Panc1 (cell line): ENCODE results near the gene CAPN10.

ENCODE experiments used
- POLR2AphosphoS5 ChIP-seq: IDR thresholded peaks from 2 replicates; pipeline ENCODE4 v1.6.1; 2012; ENCODE audit warnings: mild to moderate bottlenecking, low read depth, low read length, moderate library complexity
- TCF7L2 ChIP-seq: IDR thresholded peaks from 2 replicates; pipeline ENCODE4 v1.6.1; 2011; ENCODE audit warnings: mild to moderate bottlenecking, low read depth, low read length, inconsistent platforms
- TF ChIP-seq, protein P1 (sequence below): fragments of 450-650 bp; IDR thresholded peaks from 2 replicates; pipeline ENCODE4 v1.5.1; 2017; ENCODE audit warnings: mild to moderate bottlenecking
- TF ChIP-seq, protein P2 (sequence below), 2 experiments: IDR thresholded peaks; 2 replicates each; pipeline ENCODE4 v1.6.1; 2011 to 2012; ENCODE audit warnings: low read depth in 2 of 2, control low read depth in 1 of 2, low read length in 1 of 2, mild to moderate bottlenecking in 1 of 2, moderate library complexity in 1 of 2; ENCODE audit not compliant: insufficient read depth in 1 of 2

DNA sequence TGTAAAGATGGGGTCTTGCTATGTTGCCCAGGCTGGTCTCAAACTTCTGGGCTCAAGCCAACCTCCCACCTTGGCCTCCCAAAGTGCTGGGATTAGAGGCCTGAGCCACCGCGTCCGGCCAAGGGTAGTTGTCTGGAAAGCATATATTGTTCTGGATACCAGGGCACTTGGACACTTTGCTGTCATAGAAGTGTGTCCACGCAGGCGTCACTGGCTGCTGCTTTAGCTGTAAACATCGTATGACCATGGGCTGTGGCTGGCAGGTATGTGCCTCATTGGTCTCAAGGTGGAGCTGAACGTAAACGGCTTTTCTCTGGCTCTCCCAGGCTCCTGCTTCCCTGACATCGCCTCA is 35.5 kb downstream of the CAPN10 start:
- TF ChIP-seq, protein P1, sequence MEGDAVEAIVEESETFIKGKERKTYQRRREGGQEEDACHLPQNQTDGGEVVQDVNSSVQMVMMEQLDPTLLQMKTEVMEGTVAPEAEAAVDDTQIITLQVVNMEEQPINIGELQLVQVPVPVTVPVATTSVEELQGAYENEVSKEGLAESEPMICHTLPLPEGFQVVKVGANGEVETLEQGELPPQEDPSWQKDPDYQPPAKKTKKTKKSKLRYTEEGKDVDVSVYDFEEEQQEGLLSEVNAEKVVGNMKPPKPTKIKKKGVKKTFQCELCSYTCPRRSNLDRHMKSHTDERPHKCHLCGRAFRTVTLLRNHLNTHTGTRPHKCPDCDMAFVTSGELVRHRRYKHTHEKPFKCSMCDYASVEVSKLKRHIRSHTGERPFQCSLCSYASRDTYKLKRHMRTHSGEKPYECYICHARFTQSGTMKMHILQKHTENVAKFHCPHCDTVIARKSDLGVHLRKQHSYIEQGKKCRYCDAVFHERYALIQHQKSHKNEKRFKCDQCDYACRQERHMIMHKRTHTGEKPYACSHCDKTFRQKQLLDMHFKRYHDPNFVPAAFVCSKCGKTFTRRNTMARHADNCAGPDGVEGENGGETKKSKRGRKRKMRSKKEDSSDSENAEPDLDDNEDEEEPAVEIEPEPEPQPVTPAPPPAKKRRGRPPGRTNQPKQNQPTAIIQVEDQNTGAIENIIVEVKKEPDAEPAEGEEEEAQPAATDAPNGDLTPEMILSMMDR, result no peak
- TF ChIP-seq POLR2AphosphoS5 (no peak), TCF7L2 (no peak)
- TF ChIP-seq, protein P2, sequence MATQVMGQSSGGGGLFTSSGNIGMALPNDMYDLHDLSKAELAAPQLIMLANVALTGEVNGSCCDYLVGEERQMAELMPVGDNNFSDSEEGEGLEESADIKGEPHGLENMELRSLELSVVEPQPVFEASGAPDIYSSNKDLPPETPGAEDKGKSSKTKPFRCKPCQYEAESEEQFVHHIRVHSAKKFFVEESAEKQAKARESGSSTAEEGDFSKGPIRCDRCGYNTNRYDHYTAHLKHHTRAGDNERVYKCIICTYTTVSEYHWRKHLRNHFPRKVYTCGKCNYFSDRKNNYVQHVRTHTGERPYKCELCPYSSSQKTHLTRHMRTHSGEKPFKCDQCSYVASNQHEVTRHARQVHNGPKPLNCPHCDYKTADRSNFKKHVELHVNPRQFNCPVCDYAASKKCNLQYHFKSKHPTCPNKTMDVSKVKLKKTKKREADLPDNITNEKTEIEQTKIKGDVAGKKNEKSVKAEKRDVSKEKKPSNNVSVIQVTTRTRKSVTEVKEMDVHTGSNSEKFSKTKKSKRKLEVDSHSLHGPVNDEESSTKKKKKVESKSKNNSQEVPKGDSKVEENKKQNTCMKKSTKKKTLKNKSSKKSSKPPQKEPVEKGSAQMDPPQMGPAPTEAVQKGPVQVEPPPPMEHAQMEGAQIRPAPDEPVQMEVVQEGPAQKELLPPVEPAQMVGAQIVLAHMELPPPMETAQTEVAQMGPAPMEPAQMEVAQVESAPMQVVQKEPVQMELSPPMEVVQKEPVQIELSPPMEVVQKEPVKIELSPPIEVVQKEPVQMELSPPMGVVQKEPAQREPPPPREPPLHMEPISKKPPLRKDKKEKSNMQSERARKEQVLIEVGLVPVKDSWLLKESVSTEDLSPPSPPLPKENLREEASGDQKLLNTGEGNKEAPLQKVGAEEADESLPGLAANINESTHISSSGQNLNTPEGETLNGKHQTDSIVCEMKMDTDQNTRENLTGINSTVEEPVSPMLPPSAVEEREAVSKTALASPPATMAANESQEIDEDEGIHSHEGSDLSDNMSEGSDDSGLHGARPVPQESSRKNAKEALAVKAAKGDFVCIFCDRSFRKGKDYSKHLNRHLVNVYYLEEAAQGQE (IDR thresholded peaks at IDR 0.05; ENCODE audit: insufficient read depth in 1 of 2, low read depth in 2 of 2, low read length in 1 of 2), result no peak
